HG02623 (cell line): ENCODE measurements around the gene CDH23.

Experiments used
- ATAC-seq: cut with Tn5 transposase; IDR thresholded peaks from one replicate; pipeline ENCODE4 v1.9.1; 2021; ENCODE audit warnings: moderate library complexity; ENCODE audit not compliant: unreplicated experiment

Gene CDH23

DNA sequence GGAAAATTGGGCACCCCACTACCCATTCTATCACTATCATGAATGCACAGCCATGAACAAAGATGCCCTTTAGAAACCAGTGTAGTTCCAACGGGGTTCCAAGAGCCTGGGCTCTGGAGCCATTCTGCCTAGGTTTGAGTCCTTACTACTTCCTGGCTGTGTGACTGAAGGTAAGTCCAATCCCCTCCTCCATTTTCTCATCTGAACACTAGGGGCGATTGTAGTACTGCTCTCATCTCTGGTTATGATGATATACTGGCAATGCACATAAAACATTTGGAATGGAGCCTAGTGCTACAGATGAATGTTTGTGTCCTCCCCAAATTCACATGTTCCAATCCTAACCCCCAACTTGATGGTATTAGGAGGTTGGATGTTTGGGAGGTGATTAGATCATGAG, 28.1 kb upstream of the CDH23 start:
- ATAC-seq: no peak

DNA sequence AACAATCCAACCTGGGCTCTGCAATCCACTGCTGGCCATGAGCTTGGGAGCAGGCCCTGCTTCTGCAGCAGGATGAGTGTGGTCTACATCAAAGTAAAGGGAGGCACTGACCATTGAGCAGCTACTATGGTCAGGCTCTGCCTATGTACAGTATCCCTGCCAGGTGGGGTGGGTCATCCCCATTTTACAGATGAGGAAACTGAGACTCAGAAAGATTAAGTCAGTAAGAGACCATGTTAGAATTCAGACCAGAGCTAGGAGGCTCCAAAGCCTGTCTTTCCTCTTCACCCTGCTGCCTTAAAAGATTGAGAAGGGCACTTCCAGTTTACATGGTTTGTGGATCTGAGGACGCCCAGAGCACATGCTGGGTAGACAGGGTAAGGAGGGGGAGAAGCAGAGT, 27.1 kb upstream of the CDH23 start:
- no peak for ATAC-seq

DNA sequence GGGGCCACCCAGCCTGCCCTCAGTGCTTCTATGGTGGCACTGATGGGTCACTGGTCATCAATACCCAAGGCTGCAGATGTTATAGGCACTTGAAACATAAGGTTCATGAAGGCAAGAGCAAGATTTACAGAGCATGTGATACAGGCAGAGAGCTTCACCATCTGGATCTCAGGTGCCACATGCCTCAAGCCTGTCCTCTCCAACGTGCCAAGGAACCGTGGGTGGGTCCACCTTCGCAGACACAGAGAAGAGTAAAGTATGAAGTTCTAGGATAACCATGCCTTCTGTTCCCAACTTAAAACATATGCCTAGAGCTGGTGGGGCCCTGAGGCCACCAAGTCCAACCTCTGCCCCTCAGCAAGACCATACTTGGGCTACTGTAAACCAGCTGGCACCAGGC, 26.7 kb upstream of the CDH23 start:
- no peak for ATAC-seq

DNA sequence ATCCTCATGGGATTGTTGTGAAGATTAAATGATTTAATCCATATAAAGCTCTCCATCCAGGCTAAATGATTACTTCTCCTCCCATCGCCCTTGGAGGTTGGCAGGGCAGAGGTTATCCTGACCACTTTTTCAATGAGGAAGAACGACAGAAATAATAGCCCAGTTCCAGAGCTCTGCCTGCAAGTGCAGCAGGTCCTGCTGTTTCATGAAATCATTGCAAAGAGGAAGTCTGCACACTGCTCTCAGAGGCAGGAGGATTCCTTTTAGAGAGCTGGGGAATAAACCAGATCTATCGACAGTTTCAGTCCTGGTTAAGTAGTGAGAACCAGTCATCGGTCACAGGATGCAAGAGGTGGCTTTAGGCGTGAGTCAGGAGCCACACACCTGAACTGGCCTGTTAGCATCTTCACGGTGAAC, 25.0 kb upstream of the CDH23 start:
- ATAC-seq: no peak

DNA sequence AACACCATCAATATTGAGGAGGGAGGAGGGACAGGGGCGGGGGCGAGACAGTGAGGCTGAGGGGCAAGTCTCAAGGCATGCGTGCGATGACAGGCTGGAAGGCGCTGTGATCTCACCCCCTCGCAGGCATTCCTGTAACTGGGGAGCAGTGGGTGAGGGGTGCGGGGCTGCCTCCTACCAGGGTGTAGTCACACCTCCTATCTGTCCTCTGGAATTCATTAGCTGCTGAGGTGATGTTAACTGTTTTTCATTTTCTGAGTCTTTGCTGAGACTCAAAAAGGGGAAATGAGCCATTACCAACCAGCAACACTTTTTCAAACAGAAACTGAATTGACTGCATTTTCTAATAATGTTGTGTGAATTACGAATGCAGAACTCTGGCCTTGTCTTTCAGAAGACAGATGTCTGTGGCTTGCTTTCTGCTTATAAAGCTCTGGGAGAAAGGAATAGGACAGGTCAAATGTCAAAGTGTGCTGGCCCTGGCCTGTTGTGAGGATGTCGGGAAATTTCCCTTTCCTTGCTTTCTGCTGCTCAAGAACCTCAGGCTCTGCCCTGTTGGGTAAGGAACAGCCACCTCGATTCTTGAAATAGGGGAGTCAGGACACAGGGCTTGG, 23.7 kb upstream of the CDH23 start:
- peak; percentile 50 for ATAC-seq

DNA sequence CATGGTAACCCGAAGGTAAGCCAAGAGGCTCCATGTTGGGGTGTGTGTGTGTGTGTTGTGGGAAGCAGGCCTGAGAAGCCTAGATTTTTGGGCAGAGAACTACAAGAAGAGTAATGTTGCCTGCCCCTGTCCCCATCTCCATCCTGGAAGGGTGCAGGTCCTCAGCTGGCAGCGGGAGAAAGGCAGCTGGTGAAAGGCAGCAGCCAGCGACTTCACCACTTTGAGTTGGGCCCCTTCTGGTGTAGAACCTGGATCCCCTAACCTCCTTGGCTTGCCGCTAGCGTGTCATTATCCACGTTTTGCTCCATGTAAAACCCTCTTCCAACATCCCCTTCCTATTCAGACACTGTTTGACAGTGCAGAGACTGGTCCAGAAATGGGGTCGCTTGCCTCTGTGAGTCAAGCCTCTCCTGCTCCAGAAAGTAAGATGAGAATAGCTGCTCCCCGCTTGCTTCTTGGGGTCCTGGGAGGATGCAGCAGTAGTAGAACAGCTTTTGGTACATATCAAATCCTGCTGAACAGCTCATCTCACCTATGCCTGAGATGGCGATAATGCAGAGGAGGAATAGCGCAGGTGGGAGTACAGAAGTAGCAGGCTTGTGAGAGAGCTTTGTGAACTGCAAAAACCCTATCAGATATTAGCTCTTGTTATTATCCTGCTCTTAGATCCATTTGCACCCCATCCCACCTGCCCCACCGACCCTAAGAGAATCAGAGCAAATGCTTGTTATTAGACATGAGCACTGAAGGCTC, 22.1 kb upstream of the CDH23 start:
- ATAC-seq: no peak

DNA sequence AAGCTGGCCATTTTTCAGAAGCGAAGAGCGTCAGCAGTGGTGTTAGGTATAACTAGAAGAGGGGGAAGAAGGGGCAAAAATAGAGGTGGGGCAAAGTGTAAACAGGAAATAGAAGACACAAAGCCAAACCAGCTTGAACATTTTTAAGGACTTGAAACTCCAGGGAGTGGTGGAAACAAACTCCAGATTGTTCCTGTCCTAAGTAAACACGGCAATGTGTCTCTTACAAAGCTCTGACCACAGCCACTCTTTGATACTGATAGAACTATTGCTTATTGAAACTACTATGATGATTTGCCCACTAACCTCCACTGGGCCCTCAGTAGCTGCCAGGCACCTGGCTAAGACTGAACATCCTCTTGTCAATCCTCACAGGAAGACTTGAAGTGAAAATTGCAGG, 20.8 kb upstream of the CDH23 start:
- ATAC-seq: no peak

DNA sequence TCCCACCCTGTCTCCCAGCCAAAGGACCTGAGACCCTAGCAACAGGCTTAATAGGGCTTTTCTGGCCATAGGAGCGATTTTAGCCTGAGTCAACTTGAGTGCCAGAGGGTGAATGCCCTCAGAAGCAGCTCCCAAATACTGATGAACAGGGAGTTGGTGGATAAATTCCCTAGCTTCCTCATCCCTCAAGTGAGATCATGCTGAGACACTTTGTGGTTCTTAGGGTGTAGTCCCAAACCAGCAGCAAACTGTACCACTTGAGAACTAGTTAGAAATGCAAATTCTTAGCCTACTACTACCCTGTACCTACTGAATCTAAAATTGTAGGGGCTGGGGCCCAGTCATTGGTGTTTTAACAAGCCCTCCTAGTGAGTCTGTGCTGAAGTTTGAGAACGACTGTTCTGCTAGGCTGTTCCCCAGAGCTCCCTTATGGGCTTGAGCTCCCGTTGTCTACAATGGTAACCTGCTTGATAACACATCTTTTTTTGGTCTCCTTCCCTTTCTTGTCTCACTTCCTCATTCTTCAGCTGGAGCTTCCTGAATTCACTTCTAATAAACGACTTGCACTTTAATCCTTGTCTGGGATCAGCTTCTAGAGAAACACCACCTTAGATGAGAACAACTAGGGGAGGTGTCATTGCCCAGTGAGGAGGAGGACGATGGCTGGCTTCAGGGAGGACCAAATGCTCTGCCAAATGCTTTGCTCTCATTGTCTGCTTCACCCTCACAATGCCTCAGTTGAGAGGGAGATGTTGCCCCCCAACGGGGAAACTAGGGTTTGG, 18.2 kb upstream of the CDH23 start:
- no peak for ATAC-seq

DNA sequence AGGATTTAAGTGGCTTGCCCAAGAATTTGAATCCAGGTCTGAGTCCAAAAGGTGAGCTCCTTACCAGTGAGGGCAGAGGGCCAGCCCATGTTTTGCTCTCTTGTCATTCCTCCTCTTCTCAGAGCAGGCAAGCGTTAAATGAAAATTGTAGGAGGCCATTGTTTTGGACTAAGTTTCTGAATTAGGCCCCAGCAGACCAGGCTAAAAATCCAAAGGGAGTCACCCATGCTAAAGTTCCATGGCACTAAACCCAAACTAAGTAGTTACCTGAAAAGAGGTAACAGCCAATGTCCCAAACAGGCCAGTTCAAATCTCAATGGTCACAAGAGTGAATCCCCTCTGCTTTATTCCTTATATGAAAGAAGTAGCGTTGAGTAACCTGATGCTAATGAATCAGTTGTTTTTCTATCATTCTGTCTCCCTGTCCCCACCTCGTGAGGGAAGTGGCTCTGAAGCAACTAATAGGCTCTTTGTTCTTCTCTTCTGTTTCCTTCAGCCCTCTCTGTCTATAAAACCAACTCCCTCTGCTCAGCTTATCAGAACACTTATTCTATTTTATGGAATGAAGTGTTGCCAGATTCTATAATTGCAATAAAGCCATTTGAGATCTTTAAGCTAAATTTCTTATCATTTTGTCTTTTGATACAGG, 17.5 kb upstream of the CDH23 start:
- no peak for ATAC-seq

DNA sequence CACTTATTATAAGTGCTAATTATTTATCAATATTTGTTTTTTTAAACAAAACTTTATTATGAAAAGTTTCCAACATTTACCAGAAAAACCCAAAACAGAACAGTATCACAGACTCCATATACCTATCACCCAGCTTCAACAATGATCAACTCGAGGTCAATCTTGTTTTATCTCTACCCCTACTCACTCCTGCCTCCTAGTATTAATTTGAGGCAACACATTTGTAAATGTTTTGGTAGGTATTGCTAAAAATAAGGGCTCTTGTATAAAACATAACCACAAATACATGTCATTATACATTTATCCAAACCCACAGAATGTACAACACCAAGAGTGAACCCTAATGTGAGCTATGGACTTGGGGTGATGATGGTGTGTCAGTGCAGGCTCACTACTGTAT, 15.9 kb upstream of the CDH23 start:
- ATAC-seq: no peak

DNA sequence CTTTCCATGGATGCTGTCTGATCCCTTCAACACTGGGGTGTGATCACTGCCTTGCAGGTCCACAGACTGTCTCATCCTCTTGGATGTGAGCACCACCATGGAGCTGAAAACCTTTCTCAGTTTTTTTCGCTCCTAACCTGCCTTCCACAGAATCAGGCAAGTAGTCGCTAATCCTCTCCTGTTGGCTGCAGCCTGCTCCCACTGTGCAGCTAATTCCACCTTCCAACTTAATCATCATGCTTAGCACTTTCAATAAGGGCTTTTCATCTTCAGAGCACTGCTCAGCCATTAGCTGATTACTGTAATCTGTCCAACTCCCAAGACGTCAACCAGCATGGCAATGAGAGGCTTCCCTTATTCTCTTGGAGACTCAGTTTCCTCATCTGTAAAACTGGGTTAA, 15.1 kb upstream of the CDH23 start:
- no peak for ATAC-seq

DNA sequence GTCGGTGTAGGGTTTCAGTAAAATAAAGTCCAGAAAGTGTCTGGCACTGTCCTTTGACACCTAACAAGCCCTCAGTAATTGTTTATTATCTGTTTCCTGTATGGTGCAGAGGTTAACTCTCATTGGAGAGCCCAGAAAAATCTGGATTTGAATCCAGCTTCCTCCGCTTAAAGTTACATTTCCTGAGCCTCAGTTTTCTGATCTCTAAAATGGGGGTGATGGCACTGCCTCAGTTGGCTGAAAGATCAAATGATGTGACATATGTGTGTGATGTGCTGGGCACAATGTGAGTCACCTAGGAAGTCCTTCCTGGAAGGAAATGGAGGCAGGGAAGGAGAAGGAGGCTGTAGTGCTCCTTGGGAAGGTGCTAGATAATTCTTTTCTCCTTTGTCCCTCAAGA, 14.7 kb upstream of the CDH23 start:
- ATAC-seq: no peak

DNA sequence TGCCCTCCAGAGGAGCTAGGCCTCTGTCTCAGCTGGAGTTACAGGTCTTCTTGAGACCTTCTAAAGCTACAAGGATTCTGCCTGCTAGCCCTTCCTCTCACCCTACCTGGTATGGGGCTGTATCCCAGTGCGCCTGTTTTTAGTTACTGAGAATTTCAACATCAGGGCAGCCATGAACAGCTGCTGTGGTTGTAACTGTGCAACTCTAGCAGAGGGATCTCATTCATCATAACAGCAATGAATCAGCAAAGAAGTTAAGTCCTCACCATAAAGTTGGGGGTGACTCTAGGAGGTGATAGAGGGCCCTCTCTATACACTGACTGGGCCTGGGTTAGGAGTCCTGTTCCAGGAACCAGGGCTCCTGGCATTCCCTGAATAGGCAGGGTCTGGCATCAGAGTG, 14.0 kb upstream of the CDH23 start:
- ATAC-seq: no peak

DNA sequence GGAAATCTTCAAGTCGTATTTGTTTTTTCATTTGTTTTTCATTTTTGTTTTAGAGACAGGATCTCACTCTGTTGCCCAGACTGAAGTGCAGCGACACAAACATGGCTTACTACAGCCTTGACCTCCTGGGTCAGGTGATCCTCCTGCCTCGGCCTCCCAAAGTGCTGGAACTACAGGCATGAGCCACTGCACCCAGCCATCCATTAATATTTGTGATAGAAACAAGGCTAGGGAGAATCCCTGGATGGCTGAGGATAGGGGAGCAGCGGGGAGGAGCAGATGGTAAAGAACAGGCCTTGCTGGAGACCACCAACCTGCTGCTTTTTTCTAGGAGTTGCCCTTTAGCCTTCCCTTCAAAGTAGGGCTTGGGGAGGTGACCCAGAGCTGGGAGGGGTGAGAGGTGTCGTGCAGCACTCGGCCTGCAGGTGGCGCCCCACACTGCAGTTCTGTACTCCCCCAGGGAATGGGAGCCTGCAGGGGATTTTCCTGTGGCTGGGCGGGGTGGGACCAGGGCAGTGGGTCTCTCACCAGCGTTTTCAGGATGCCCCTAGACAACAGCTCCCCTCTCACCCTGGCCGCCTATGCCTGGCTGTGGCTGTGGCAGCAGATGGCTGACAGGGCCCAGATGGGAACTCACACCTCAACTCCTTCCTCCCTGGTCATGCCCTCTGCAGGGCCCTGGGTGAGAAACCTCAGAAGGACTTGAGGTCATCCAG, 12.6 kb upstream of the CDH23 start:
- no peak for ATAC-seq

DNA sequence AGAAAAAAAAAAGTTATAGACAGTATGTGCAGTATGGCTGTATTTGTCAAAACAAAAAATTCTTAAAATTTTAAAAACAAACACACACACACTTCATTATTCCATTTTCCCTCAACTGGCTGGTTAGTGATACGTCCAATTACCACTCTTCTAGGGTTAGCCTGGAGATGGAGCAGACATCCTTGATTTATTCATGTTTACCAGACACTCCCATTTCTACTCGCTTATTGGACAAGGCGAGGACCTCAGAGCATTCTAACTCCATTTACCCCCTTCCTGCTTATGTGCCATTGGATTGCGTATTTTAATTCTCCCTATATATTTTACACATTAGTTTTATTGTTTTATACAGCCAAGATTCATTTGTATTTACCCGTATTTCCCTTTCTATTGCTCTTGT, 8.5 kb upstream of the CDH23 start:
- ATAC-seq: no peak

DNA sequence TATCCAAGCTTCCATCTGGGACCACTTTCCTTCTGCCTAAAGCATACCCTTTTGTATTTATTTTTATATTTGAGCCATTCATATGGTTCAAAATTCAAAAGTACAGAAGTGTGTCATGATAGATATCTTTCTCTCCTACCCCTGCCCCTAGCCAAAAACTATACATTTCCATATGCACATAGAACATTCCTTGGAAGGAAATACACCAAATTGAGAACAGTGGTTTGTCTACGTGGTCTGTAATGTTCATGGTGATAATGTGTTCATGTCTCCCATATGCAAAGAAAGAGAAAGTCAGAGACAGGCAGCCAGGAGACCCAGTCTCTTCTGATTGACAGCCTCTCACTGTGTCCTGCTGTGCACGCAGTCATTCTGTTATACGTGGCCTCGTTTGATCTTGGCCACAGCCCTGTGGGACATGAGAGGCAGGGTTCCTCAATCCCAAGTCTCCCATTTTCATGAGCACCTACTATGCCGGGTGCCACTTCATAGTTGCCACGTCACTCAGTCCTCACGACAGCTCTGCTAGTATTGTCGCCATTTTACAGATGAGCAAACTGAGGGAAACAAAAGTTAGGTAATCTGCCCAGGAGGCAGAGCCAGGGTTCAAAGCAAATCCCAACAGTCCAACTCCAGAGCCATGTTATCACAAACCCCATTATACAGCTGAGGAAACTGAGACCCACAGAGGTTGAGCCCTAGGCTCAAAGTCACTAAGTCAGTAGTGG, 8.0 kb upstream of the CDH23 start:
- no peak for ATAC-seq

DNA sequence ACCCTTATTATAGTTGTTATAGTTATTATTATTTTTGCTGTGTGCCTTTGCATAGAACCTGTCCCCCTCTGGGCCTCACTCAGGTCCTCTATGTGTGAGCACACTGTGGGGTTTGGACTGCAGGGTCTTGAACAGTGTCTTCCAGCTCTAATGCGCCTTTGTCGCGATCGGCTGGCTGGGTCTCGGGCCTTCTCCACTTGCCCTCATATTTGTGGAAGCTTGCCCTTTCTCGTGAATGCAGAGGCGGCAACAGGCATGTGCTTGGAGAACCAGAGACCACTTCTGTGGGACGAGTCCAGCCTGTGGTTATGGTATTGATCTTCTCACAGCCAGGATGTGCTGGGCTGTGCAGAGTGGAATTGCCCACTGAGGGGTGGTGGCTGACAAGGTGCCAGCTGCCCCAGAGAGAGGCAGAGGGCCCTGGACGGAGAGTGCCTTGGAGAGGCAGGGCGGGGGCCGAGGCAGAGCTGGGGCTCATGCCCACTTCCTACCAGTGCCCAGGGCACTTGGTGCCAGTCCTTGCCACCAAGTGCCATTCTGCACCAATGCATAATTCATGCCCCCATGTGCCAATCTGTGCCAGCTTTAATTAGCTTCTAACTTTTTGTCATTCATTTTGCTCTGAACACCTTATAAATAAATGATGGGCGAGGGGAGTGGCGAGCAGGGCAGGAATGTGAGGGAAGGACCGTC, 6.8 kb upstream of the CDH23 start:
- no peak for ATAC-seq

DNA sequence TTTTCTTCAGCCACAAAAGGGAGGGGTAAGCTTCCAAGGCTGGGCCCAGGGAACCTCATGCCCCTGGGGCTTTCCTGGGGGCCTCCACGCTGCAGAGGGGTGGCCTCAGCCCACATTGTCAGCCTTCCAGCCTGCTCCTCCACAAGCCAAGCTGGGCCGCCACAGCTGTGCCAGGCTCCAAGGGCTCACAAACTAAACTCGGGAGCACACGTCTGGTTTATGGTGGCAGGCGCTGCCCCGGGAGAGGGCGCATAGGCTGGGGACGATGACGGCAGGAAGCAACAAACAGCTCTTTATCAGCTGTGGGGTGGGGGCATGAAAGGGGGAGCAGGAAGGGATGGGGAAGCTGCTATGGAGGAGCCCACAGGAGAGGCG, 6.3 kb upstream of the CDH23 start:
- no peak for ATAC-seq

DNA sequence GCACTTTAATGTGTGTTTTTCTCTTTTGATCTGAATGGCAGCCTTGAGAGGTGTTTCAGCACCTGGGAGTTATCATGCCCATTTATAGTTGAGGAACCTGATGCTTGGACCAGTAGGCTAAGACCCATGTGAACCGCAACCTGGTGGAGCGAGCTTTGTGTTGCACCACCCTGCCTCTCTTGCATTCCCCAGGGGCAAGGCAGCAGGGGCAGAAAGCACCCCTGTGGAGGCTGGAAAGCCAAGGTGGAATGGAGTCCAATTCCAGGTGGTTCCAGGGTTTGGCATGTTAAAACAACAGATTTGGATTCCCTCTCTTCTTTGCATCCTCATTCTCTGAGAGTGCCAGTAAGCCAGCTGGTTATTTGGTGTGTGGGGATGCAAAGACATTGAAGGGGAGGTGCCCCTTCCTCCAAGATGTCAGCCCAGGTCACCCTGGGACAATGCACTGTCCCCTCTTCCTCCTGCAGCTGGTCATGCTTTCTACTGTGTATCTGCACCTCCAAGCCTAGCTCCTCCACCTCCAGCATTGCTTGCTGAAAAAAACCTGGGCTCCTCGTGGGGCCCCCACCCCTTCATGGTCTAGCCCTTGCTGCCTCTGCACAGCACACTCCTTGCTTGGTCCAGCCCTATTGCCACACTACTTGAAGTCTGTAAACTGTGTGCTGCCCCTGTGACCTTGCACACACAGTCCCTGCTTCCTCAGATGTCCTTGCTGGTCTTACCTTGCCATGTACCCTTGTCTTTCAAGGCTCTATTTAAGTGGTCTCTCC, 5.6 kb upstream of the CDH23 start:
- no peak for ATAC-seq
